Endothelial cell of umbilical vein (primary cell): Measurements from ENCODE around the gene PITPNB. TPM values are rescaled to one million over a fixed set of nuclear protein-coding genes. Genes with fewer than 3 reads are reported as not detected.

Experiments used
- BruUV-seq: library from RNA; stranded (reverse); fragments of 400-500 nt; replicated peaks from 2 replicates; lab custom pipeline; 2021; lab: Mats Ljungman, UMichigan
- CTCF ChIA-PET: fragments of 300-600, 350-600 bp; sonication (Branson Sonifier 250); formaldehyde crosslinking; loops from one replicate; lab custom pipeline; 2021; ENCODE audit warnings: antibody characterized with exemption, inconsistent platforms; lab: Charles Lee
- POLR2A ChIA-PET: fragments of 300-600, 350-600 bp; sonication (Branson Sonifier 250); formaldehyde crosslinking; loops from one replicate; lab custom pipeline; 2021; ENCODE audit warnings: antibody characterized with exemption, inconsistent platforms; lab: Charles Lee
- DNase-seq: peaks from one replicate; pipeline ENCODE4 v3.0.0-alpha.2; 2011; ENCODE audit warnings: low read depth, low spot score
- FAIRE-seq: peaks from 2 replicates; lab custom pipeline; 2011; peaks lifted over from hg19 to GRCh38; lab: Jason Lieb, UNC
- H2AFZ ChIP-seq: 2 replicates; pipeline ENCODE4 v1.6.0; 2012; ENCODE audit warnings: low read depth, low read length, control low read depth, inconsistent platforms
- H3K27ac ChIP-seq: 2 replicates; pipeline ENCODE4 v1.5.1; 2011; ENCODE audit warnings: low read depth, mild to moderate bottlenecking, control low read depth, low read length, moderate library complexity; ENCODE audit not compliant: insufficient read depth
- H3K27me3 ChIP-seq, 2 experiments: 2 replicates each; pipeline versions ENCODE4 v1.6.0 to v1.6.1; 2011; ENCODE audit warnings: low read length in 2 of 2, mixed read lengths in 1 of 2; ENCODE audit not compliant: control insufficient read depth in 2 of 2, insufficient read depth in 2 of 2
- H3K36me3 ChIP-seq, 2 experiments: 2 replicates in 1 of 2; 3 replicates in 1 of 2; pipeline ENCODE4 v1.5.1; 2011; ENCODE audit warnings: low read length in 2 of 2, mild to moderate bottlenecking in 1 of 2, moderate library complexity in 1 of 2; ENCODE audit not compliant: control insufficient read depth in 2 of 2, insufficient read depth in 2 of 2; ENCODE audit errors: extremely low read depth in 1 of 2
- H3K4me1 ChIP-seq: 3 replicates; pipeline ENCODE4 v1.5.1; 2011; ENCODE audit warnings: mild to moderate bottlenecking, low read length; ENCODE audit not compliant: control insufficient read depth, insufficient read depth; ENCODE audit errors: extremely low read depth
- H3K4me2 ChIP-seq: 2 replicates; pipeline ENCODE4 v1.6.1; 2011; ENCODE audit warnings: low read length, control low read depth, mixed read lengths; ENCODE audit not compliant: insufficient read depth
- H3K4me3 ChIP-seq, 3 experiments: fragments of 200-600 bp in 1 of 3; sonication (generic), shearing (Covaris generic) in 1 of 3; replicated peaks in 1 of 3; 2 replicates each; pipeline ENCODE4 v1.5.1; 2011 to 2016; ENCODE audit warnings: control low read depth in 3 of 3, low read length in 3 of 3, mild to moderate bottlenecking in 2 of 3, inconsistent platforms in 1 of 3, low read depth in 1 of 3, moderate library complexity in 1 of 3; ENCODE audit not compliant: insufficient read depth in 1 of 3
- H3K79me2 ChIP-seq: 2 replicates; pipeline ENCODE4 v1.6.0; 2012; ENCODE audit warnings: low read length, inconsistent platforms; ENCODE audit not compliant: control insufficient read depth, insufficient read depth
- H3K9ac ChIP-seq: replicated peaks from 2 replicates; pipeline ENCODE3; 2011; ENCODE audit warnings: low read length, control low read depth; ENCODE audit not compliant: insufficient read depth; ENCODE audit errors: extremely low read depth
- H3K9me1 ChIP-seq: replicated peaks from 3 replicates; pipeline ENCODE4 v1.6.0; 2011; ENCODE audit warnings: mild to moderate bottlenecking, low read length; ENCODE audit not compliant: control insufficient read depth, insufficient read depth; ENCODE audit errors: extremely low read depth
- H3K9me3 ChIP-seq: replicated peaks from 2 replicates; pipeline ENCODE4 v1.5.1; 2012; ENCODE audit warnings: low read length, inconsistent platforms; ENCODE audit not compliant: control insufficient read depth, insufficient read depth
- H4K20me1 ChIP-seq: replicated peaks from 2 replicates; pipeline ENCODE3; 2011; ENCODE audit warnings: mild to moderate bottlenecking, low read length; ENCODE audit not compliant: control insufficient read depth, insufficient read depth; ENCODE audit errors: extremely low read depth
- EZH2 ChIP-seq: IDR thresholded peaks from 2 replicates; pipeline ENCODE4 v1.6.1; 2012; ENCODE audit warnings: borderline replicate concordance, low read depth, mild to moderate bottlenecking, moderate library complexity, low read length, inconsistent platforms; ENCODE audit not compliant: severe bottlenecking
- FOS ChIP-seq: IDR thresholded peaks from 2 replicates; pipeline ENCODE4 v1.6.1; 2011; ENCODE audit warnings: mild to moderate bottlenecking, low read length, moderate library complexity, borderline replicate concordance; ENCODE audit not compliant: insufficient read depth
- GATA2 ChIP-seq: IDR thresholded peaks from 2 replicates; pipeline ENCODE4 v1.7.0; 2011; ENCODE audit warnings: low read depth, mild to moderate bottlenecking, moderate library complexity, mixed read lengths, low read length; ENCODE audit not compliant: insufficient read length, insufficient read depth
- MAX ChIP-seq: IDR thresholded peaks from 2 replicates; pipeline ENCODE4 v1.6.1; 2011; ENCODE audit not compliant: insufficient read depth, insufficient read length
- dilution Hi-C: fragments of 300-500 bp; cut with MboI; formaldehyde crosslinking; loops from one replicate; pipeline ENCODE4 v1.15.0; 2019; ENCODE audit warnings: low sequenced_read_pairs; ENCODE audit not compliant: extremely low pct_ligation_motif_present
- intact Hi-C: fragments of 100-400 bp; cut with micrococcal nuclease; formaldehyde crosslinking; loops from one replicate; pipeline ENCODE4 v1.10.0; 2022
- polyA plus RNA-seq, 4 experiments: library from polyadenylated mRNA; depleted of rRNA in 3 of 4; stranded (reverse) in 3 of 4; unstranded in 1 of 4; fragments of >200 nt; gene quantifications; 2 replicates each; pipeline versions ENCODE4 v1.2.1 to v1.2.3, GENCODE V29; 2011 to 2012; ENCODE audit warnings: missing spikeins in 1 of 4
- total RNA-seq: library from RNA; stranded (reverse); gene quantifications from 2 replicates; pipeline ENCODE4 v1.2.3, GENCODE V29; 2021

The PITPNB gene
- total and polyA plus RNA-seq, 2 donors (not counting 3 experiments of a cell fraction or from before 2014, with no cell fraction given) = 29.7 to 108 TPM

DNA sequence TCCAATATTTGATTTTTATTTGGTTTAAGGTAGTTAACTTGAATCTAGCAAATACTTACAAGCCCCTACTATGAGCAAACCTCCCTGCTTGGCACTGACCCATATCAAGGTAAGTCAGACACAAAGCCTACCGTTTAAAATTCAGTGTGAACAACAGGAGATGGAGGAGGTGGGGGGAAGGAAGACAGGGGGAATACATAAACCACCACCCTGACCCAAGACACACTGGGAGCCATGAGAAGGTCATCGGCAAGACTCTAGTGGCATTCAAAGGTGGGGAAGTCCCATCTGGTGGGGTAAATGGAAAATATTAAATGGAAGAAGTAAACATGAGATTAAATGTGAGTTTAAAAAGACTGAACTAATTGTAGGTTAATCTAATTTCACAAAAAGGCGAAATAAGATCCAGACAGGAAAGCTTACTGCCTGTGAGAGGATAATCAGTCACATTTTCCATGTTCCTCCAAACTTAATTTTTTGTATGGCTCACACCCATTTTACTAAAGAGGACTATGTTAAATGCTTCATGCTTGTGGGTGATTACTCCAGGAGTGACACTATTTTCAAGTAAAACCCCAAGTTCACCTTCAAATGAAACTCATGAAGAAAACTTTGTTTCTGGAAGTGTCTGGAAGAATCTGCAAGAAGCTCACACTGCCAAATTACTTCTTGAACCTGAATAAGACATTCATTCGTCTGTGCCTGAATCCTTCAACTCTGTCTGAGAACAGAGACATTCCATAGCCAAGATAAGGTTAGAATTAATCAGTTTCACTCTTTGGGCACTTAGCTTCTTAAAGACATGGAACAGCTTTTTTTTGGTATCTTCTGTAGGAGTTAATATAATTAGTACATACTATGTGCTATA is 51.7 kb downstream of the PITPNB start:
- Histone ChIP-seq H3K9me3 (no peaks in the 10 kb centered on the region), H3K27ac (no peak overlapping the region), H3K27me3 (no peaks in the 10 kb centered on the region), H3K4me3 (no peak overlapping the region), H3K9ac (no peak overlapping the region), H3K36me3 (peaks cover 5 to 23% of the 10 kb centered on the region in 2 experiments), H2AFZ (no peak overlapping the region), H3K4me2 (no peak overlapping the region), H3K9me1 (no peaks in the 10 kb centered on the region), H3K4me1 (peaks cover 17% of the 10 kb centered on the region), H3K79me2 (peaks cover 56% of the 10 kb centered on the region), H4K20me1 (no peaks in the 10 kb centered on the region)
- ChIA-PET CTCF (interaction anchor here (0.8 to 1.7 kb wide), 3 partner anchors 12 to 14 kb away, joined by 3 to 6 read pairs (median 5); no protein-coding TSS in a partner anchor), POLR2A (no interaction called here)
- dilution Hi-C loops = no loop called here
- BruUV-seq = no TSS peak
- TF ChIP-seq MAX = no peak
- intact Hi-C loops = no loop called here
- DNase-seq = peak; percentile 46
- no peak for FAIRE-seq

GRCh38 chr22:27866135-27867084 is 52.6 kb downstream of the PITPNB start:
- no peaks in the 10 kb centered on the region for H3K27me3 ChIP-seq
- no peaks in the 10 kb centered on the region for H3K9me3 ChIP-seq
- no TSS peak for BruUV-seq
- peak; percentile 36 for TF ChIP-seq FOS
- no peak for TF ChIP-seq GATA2
- TF ChIP-seq EZH2 = no peak
- TF ChIP-seq MAX = no peak
- H3K4me3 ChIP-seq = no peak overlapping the region
- H4K20me1 ChIP-seq = no peaks in the 10 kb centered on the region
- H3K79me2 ChIP-seq = peaks cover 56% of the 10 kb centered on the region
- H3K27ac ChIP-seq = peak overlapping the region; percentile 26
- dilution Hi-C loops (no loop called here), intact Hi-C loops (no loop called here)
- peak; percentile 33 for DNase-seq
- peaks cover 4 to 19% of the 10 kb centered on the region in 2 experiments for H3K36me3 ChIP-seq
- H2AFZ ChIP-seq = no peak overlapping the region
- ChIA-PET CTCF (interaction anchor here (0.8 to 1.7 kb wide), 2 partner anchors 13 to 15 kb away, joined by 3 to 6 read pairs; no protein-coding TSS in a partner anchor), POLR2A (no interaction called here)
- no peaks in the 10 kb centered on the region for H3K9me1 ChIP-seq
- H3K4me1 ChIP-seq = peaks cover 17% of the 10 kb centered on the region
- H3K4me2 ChIP-seq = no peak overlapping the region
- FAIRE-seq = no peak
- no peak overlapping the region for H3K9ac ChIP-seq
